Measurements from ENCODE around the gene ATP2C2. TPM values are rescaled to one million over a fixed set of nuclear protein-coding genes. Genes with fewer than 3 reads are reported as not detected.

The ATP2C2 gene
- total RNA-seq, 1 experiment from 2014 or later: not detected

DNA sequence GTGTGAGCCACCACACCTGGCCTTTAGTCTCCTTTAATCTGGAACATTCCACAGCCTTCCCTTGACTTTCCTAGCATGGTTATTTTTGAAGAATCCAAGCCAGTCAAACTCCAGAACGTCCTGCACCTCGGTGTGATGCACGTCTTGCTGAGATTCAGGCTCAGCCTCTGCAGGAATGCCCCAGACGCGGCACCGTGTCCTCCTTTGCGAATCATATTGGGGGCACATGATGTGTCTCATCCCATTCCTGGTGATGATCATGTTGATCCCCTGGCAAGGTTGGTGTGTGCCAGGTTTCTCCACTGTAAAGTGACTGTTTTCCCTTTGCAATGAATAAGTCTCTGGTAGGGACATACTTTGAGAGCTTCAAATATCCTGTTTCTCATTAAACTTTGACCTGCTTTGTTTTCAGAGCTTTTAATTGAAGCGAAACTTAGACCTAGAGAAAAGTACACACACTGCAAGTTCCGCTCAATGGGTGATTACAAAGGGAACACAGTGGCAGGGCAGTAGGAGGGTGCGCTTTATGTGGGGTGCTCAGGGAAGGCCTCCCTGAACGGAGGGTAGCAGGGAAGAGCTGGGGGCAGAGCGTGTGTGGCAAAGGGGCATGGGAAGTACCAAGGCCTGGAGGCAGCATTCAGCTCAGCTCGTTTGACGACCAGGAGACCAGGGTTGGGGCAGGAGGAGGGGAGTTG, 9.6 kb upstream of the ATP2C2 start:
- in situ Hi-C loops (cut with HindIII; ENCODE audit: low pct_unique_long_range_greater_than_20kb, low sequenced_read_pairs): no loop called here

DNA sequence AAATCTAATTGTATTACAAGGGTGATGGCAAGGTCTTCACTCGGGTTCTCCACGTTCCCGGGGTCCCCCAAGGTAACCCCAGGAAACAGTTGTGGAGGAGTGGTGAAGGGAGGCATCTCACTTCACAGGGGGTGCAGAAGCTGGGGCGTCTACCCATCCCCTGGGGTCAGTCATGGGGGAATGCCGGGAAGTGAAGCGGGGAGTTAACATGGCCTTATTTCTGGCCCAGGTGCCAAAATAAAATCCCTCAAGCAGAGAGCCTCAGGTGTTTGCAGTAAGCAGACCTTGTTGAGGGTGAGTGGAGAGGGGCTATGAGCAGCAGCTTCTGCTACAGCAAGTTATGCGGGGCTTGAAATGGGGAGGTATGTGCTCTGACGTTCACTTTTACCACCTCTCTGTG, 9.0 kb upstream of the ATP2C2 start:
- in situ Hi-C loops (cut with HindIII; ENCODE audit: low pct_unique_long_range_greater_than_20kb, low sequenced_read_pairs): no loop called here
- no peak for DNase-seq (ENCODE audit: low read depth)

More for the DNA sequence above, 9.6 kb upstream of the ATP2C2 start:
- no peak for DNase-seq (ENCODE audit: low read depth)

- in situ Hi-C loops (cut with HindIII; ENCODE audit: low pct_unique_long_range_greater_than_20kb, low sequenced_read_pairs): no loop called here
These were observed 8.2 kb upstream of the ATP2C2 start for GRCh38 chr16:84360170-84360569.

DNA sequence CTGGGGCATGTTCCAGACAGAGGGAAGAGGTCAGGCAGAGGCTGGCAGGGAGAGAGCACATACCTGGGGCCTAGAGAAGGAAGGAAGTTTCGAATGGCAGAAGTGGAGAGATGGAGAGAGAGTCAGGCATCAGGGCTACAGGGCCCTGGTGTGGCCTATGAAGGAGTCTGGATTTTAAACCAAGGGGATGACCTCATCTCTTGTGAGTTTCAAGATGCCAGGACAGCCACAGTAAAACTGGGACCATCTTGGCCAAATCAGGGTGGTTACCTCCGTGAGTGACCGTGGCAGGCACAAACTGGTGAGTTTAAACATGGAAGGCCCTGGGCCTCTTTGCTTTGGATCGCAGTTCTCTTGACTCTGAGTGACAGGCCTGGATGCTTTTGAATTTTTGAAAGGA, 7.6 kb upstream of the ATP2C2 start:
- no peak for DNase-seq (ENCODE audit: low read depth)
- in situ Hi-C loops (cut with HindIII; ENCODE audit: low pct_unique_long_range_greater_than_20kb, low sequenced_read_pairs): no loop called here

More at GRCh38 chr16:84360170-84360569, 8.2 kb upstream of the ATP2C2 start:
- peak; percentile 54 for DNase-seq (ENCODE audit: low read depth)

DNA sequence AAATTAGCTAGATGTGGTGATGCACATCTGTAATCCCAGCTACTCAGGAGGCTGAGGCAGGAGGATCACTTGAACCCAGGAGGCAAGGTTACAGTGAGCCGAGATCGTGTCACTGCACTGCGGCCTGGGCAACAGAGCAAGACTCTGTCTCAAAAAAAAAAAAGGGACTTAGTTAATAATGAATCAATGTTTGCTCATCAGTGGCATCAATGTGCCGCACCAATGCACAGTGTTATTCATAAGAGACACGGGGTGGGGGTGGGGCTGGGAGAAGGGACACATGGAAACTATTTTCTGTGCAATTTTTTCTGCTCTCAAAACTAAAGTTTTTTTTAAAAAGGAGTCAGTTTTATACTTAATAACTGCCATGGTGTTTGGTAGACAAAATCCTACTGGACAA, 6.8 kb upstream of the ATP2C2 start:
- DNase-seq (ENCODE audit: low read depth): peak; percentile 62
- in situ Hi-C loops (cut with HindIII; ENCODE audit: low pct_unique_long_range_greater_than_20kb, low sequenced_read_pairs): no loop called here

DNA sequence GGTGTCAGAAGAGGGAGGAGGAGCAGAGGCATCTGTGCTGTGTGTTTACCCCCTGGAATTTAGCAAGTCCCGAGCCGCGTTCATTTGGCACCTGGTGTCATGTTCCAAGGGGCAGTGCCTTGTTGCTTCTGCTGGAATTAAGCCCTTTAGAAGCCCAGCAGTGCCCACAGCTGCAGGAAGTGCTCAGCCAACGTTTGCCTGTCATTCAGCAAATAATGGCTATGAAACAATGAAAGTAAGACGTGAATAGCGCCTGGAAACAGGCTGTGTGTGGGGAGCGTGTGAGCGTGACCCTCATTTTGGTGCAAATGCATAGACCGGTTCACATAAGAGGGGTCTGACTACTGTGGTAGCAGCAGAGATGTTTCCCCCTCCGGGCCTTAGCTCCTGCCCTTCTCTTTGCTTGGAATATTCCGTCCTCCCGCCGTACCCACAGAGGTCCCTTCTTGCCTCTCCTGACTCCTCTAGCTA, 5.8 kb upstream of the ATP2C2 start:
- DNase-seq (ENCODE audit: low read depth): no peak
- in situ Hi-C loops (cut with HindIII; ENCODE audit: low pct_unique_long_range_greater_than_20kb, low sequenced_read_pairs): no loop called here

GRCh38 chr16:84366208-84366607, 2.1 kb upstream of the ATP2C2 start:
- in situ Hi-C loops (cut with HindIII; ENCODE audit: low pct_unique_long_range_greater_than_20kb, low sequenced_read_pairs): no loop called here
- no peak for DNase-seq (ENCODE audit: low read depth)

DNA sequence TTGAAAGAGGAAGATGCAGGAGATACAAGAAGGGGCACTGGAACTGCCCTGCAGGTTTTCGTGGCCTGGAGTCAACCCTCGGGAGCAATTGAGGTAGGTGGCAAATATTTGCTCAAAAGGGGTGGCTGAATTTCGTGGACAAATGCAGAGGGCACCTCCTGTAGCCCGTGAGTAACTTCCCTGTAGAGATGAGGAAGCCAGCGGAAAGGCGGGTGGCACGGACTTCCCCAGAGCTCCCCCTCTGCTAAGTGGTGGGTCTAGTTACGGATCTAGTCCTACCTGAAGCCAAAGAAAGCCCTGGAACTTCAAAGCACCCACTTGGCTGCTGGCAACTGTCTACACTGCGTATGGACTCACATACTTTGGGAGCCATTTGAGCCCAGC, 1.0 kb upstream of the ATP2C2 start:
- in situ Hi-C loops (cut with HindIII; ENCODE audit: low pct_unique_long_range_greater_than_20kb, low sequenced_read_pairs): no loop called here
- no peak for DNase-seq (ENCODE audit: low read depth)

- in situ Hi-C loops (cut with HindIII; ENCODE audit: low pct_unique_long_range_greater_than_20kb, low sequenced_read_pairs): no loop called here
- DNase-seq (ENCODE audit: low read depth): no peak
These were observed 509 bp upstream of the ATP2C2 start for GRCh38 chr16:84367750-84368307.

DNA sequence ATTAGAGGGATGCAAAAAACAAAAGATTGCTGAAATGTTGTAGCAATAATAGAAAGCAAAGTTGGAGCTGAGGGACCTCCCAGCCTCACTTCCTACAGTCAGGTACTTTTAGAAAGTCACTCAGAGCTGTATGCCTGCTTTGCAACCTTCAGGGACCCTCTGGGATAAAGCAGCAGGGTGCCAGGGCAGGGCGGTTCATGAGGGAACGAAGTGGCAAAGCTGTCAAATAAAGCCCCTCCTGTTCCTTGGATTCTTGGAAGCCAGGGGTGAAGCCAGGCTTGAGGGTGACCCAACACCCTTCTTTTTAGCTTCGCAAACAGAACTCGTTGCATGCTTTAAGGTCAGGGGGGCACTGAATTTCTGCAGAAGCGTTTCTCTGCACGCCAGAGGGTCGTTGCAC, 767 bp downstream of the ATP2C2 start:
- DNase-seq (ENCODE audit: low read depth): no peak
- in situ Hi-C loops (cut with HindIII; ENCODE audit: low pct_unique_long_range_greater_than_20kb, low sequenced_read_pairs): no loop called here

- DNase-seq (ENCODE audit: low read depth): no peak
- in situ Hi-C loops (cut with HindIII; ENCODE audit: low pct_unique_long_range_greater_than_20kb, low sequenced_read_pairs): no loop called here
These were observed 1.7 kb downstream of the ATP2C2 start for GRCh38 chr16:84369938-84370627.

DNA sequence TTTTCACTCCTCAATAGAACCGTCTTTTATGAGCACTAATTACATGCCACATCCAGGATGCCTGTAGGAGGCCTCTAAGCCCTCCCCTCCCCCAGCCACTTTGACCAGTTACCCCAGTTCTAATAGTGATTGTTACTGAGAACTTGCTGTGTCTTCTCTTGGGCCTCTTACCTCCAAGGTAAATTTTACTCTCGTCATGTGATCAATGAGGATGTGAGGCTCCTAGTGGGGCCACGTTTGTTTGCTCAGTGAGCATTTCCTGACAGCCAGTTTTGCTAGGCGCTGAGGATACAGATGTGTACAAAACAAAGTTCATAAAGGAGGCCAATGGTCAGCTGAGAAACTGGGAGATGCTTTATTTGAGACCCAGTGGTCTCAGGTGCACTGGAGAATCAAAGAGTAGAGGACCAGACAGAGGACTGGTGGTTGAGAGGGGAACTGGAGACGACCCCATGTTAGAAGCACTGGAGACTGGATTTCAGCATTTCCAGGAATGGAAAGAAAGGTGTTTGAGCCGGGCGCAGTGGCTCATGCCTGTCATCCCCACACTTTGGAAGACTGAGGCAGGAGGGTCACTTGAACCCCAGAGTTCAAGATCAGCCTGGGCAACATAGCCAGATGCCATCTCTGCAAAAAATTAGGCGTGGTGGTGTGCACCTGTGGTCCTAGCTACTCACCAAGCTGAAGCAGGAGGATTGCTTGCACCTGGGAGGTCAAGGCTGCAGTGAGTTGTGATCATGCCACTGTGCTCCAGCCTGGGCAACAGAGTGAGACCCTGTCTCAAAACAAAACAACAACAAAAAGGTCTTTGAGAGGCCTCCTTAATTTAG, 2.6 kb downstream of the ATP2C2 start:
- in situ Hi-C loops (cut with HindIII; ENCODE audit: low pct_unique_long_range_greater_than_20kb, low sequenced_read_pairs): no loop called here

DNA sequence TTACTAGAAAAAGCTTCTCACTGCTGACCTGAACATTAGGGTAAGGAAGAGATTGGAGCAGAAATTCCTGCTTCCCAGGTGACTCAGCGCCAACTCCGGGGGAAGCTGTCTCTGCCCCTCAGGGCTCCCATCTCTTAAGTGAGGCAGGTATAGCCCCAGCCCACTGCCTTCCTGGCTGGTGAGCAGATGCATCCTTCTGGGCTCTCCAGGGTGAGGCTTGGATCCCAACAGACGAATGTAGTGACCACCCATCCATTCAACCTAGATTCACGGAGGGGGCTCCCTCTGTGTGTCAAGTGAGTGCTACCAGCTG, 3.2 kb downstream of the ATP2C2 start:
- in situ Hi-C loops (cut with HindIII; ENCODE audit: low pct_unique_long_range_greater_than_20kb, low sequenced_read_pairs): no loop called here
- DNase-seq (ENCODE audit: low read depth): no peak

More for the DNA sequence above, 2.6 kb downstream of the ATP2C2 start:
- no peak for DNase-seq (ENCODE audit: low read depth)

DNA sequence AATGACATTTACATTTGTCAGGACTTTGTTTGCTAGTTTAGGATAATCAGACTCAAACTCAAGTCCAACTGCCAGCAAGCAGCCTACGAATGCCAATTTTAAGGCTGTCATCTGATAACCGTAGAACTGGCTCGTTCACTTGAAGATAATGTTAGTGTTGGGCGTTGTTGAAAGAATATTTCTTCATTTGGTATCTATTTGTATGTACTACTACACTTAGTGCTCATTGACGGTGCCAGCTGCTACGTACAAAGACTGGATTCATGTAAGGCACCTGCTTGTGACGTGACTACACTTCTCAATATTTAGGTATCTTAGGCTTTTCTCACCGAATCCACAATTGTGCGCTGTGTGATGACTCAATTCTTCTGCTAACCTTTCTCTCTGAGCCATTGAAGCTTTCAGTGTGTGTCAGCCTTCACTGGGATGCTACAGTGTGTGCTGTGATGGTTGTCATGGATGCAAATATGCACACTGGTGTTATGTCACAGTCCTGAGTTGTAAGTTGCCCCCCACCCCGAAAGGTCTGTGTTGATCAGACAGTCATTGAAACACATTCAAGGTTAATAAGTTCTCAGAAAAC, 5.7 kb downstream of the ATP2C2 start:
- no peak for DNase-seq (ENCODE audit: low read depth)
- in situ Hi-C loops (cut with HindIII; ENCODE audit: low pct_unique_long_range_greater_than_20kb, low sequenced_read_pairs): no loop called here

DNA sequence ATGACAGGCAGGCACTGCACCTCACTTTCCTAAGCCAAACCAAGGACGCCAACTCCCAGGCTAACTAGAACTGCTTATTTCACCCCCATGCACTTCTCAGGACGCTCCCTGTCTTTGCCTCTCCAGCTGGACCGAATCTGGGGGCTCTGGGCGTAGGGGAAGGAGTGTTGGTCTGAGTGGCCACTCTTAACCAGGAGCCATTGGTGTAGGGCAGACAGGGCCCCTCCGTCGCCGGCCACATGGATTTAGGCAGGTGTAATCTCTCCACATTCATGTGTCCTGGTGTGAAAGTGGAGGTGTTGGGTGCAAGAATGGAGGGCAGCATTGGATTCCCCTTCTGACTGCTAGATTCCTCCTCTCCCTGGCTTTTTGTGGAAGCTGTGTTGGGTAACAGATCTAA, 9.8 kb downstream of the ATP2C2 start:
- no peak for DNase-seq (ENCODE audit: low read depth)
- in situ Hi-C loops (cut with HindIII; ENCODE audit: low pct_unique_long_range_greater_than_20kb, low sequenced_read_pairs): no loop called here

GRCh38 chr16:84378567-84378966, 10.2 kb downstream of the ATP2C2 start:
- DNase-seq (ENCODE audit: low read depth): no peak
- in situ Hi-C loops (cut with HindIII; ENCODE audit: low pct_unique_long_range_greater_than_20kb, low sequenced_read_pairs): no loop called here

DNA sequence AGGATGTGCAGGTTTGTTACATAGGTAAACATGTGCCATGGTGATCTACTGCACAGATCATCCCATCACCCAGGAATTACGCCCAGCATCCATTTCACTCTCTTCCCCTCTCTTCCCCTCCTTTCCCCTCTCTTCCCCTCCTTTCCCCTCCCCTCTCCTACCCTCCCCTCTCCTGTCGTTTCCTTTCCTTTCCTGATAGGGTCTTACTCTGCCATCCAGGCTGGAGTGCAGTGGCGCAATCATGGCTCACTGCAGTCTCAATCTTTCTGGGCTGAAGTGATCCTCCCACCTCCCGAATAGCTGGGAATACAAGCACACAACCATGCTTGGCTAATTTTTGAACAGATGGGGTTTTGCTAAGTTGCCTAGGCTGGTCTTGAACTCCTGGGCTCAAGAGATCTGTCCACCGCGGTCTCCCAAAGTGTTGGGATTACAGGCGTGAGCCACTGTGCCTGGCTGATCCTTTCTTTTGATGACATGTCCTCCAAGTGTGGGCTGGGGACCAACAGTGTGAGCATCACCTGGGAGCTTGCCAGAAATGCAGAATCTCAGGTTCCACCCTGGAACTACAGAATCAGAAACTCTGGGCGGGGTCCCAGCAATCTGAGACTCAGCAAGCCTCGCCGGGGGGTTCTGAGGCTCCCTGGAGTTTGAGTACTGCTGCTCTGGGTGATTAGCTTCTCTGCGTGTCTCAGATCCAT, 10.8 kb downstream of the ATP2C2 start:
- in situ Hi-C loops (cut with HindIII; ENCODE audit: low pct_unique_long_range_greater_than_20kb, low sequenced_read_pairs): no loop called here
- DNase-seq (ENCODE audit: low read depth): no peak

- in situ Hi-C loops (cut with HindIII; ENCODE audit: low pct_unique_long_range_greater_than_20kb, low sequenced_read_pairs): no loop called here
- DNase-seq (ENCODE audit: low read depth): no peak
These were observed 11.5 kb downstream of the ATP2C2 start for GRCh38 chr16:84379709-84380362.

All from Caki2 (cell line).